ENCODE data around the gene FAM168A. TPM values are rescaled to one million over a fixed set of nuclear protein-coding genes. Genes with fewer than 3 reads are reported as not detected.

FAM168A gene
- total and polyA plus RNA-seq, 2 donors from 2014 or later, result 8.9 to 38.1 TPM

- FAIRE-seq, result no peak
- Histone ChIP-seq H3K4me3 (ENCODE audit: low read length in 3 of 3) (peak overlapping the region; percentile 91 to 94 (median 92)), H3K36me3 (ENCODE audit: control insufficient read depth in 2 of 3, insufficient read depth in 3 of 3, low read length in 3 of 3) (no peaks in the 10 kb centered on the region), H3K9ac (ENCODE audit: low read length in 3 of 3) (peak overlapping the region; percentile 39 to 68 (median 41)), H3K9me3 (ENCODE audit: control insufficient read depth in 2 of 3, insufficient read depth in 1 of 3, low read length in 3 of 3) (no peaks in the 10 kb centered on the region), H3K27ac (ENCODE audit: low read depth in 2 of 2, low read length in 2 of 2) (peak overlapping the region in 1 of 2 donors; percentile 58), H3K4me1 (ENCODE audit: control insufficient read depth in 2 of 3, insufficient read depth in 2 of 3, low read depth in 1 of 3, low read length in 3 of 3) (peaks cover 0 to 9% (median 0%) of the 10 kb centered on the region in 3 donors), H3K27me3 (ENCODE audit: control insufficient read depth, insufficient read depth, low read length) (no peaks in the 10 kb centered on the region)
- no peak for TF ChIP-seq CTCF (IDR thresholded peaks at IDR 0.05; ENCODE audit: borderline replicate concordance, extremely low read depth, insufficient read depth)
- intact Hi-C loops (cut with DNase I), result no loop called here
- peak in 1 of 5 donors; percentile 17 for DNase-seq
Measured at GRCh38 chr11:73597336-73597955, 466 bp downstream of the FAM168A start.

GRCh38 chr11:73596547-73596946, 1.4 kb downstream of the FAM168A start:
- Histone ChIP-seq H3K9ac (ENCODE audit: low read length in 3 of 3) (no peak overlapping the region), H3K27me3 (ENCODE audit: control insufficient read depth, insufficient read depth, low read length) (no peaks in the 10 kb centered on the region), H3K27ac (ENCODE audit: low read depth in 2 of 2, low read length in 2 of 2) (no peak overlapping the region), H3K9me3 (ENCODE audit: control insufficient read depth in 2 of 3, insufficient read depth in 1 of 3, low read length in 3 of 3) (no peaks in the 10 kb centered on the region), H3K36me3 (ENCODE audit: control insufficient read depth in 2 of 3, insufficient read depth in 3 of 3, low read length in 3 of 3) (no peaks in the 10 kb centered on the region), H3K4me1 (ENCODE audit: control insufficient read depth in 2 of 3, insufficient read depth in 2 of 3, low read depth in 1 of 3, low read length in 3 of 3) (peaks cover 0 to 9% (median 0%) of the 10 kb centered on the region in 3 donors), H3K4me3 (ENCODE audit: low read length in 3 of 3) (peak overlapping the region in 2 of 3 donors; percentile 8 to 92)
- DNase-seq (no peak), FAIRE-seq (no peak)
- TF ChIP-seq CTCF (IDR thresholded peaks at IDR 0.05; ENCODE audit: borderline replicate concordance, extremely low read depth, insufficient read depth), result no peak
- intact Hi-C loops (cut with DNase I), result no loop called here

GRCh38 chr11:73592640-73593039, 5.3 kb downstream of the FAM168A start:
- Histone ChIP-seq H3K4me3 (ENCODE audit: low read length in 3 of 3) (no peak overlapping the region), H3K4me1 (ENCODE audit: control insufficient read depth in 2 of 3, insufficient read depth in 2 of 3, low read depth in 1 of 3, low read length in 3 of 3) (peaks cover 0 to 9% (median 0%) of the 10 kb centered on the region in 3 donors), H3K27ac (ENCODE audit: low read depth in 2 of 2, low read length in 2 of 2) (no peak overlapping the region), H3K9ac (ENCODE audit: low read length in 3 of 3) (no peak overlapping the region), H3K27me3 (ENCODE audit: control insufficient read depth, insufficient read depth, low read length) (no peaks in the 10 kb centered on the region), H3K9me3 (ENCODE audit: control insufficient read depth in 2 of 3, insufficient read depth in 1 of 3, low read length in 3 of 3) (no peaks in the 10 kb centered on the region), H3K36me3 (ENCODE audit: control insufficient read depth in 2 of 3, insufficient read depth in 3 of 3, low read length in 3 of 3) (no peaks in the 10 kb centered on the region)
- no peak for FAIRE-seq
- intact Hi-C loops (cut with DNase I), result no loop called here
- no peak for DNase-seq
- TF ChIP-seq CTCF (IDR thresholded peaks at IDR 0.05; ENCODE audit: borderline replicate concordance, extremely low read depth, insufficient read depth), result no peak

All from kidney (tissue), 14 donors.